HepG2 (cell line): ENCODE results near the gene IVD. TPM values are rescaled to one million over a fixed set of nuclear protein-coding genes. Genes with fewer than 3 reads are reported as not detected.

Experiments
- AKAP8 ChIP-seq: sonication (generic); formaldehyde crosslinking; IDR thresholded peaks from 2 replicates; pipeline ENCODE4 v1.5.1; 2020; ENCODE audit warnings: mild to moderate bottlenecking, missing genetic modification reagents
- ATAD3A ChIP-seq: sonication (generic); formaldehyde crosslinking; IDR thresholded peaks from 2 replicates; pipeline ENCODE4 v1.4.0; 2020; ENCODE audit warnings: missing genetic modification reagents
- ETV6 ChIP-seq: sonication (generic); formaldehyde crosslinking; conservative IDR thresholded peaks from 2 replicates; pipeline ENCODE4 v1.4.0; 2020; ENCODE audit warnings: missing genetic modification reagents
- KAT7 ChIP-seq: IDR thresholded peaks from 2 replicates; pipeline ENCODE4 v1.6.1; 2018; ENCODE audit warnings: borderline replicate concordance, missing compliant biosample characterization
- NFKBIZ ChIP-seq: IDR thresholded peaks from 2 replicates; pipeline ENCODE4 v1.6.1; 2018; ENCODE audit warnings: missing genetic modification reagents, missing compliant biosample characterization
- NR2F2 ChIP-seq: IDR thresholded peaks from 2 replicates; pipeline ENCODE4 v1.6.1; 2012; ENCODE audit warnings: low read depth, inconsistent platforms, borderline replicate concordance
- SAFB2 ChIP-seq: sonication (generic); formaldehyde crosslinking; IDR thresholded peaks from 2 replicates; pipeline ENCODE4 v1.5.1; 2020; ENCODE audit warnings: missing genetic modification reagents, low read depth, mild to moderate bottlenecking, borderline replicate concordance
- TGIF2 ChIP-seq: IDR thresholded peaks from 2 replicates; pipeline ENCODE4 v1.6.1; 2016; ENCODE audit warnings: control low read depth, missing compliant biosample characterization
- THAP11 ChIP-seq: IDR thresholded peaks from 2 replicates; pipeline ENCODE4 v1.6.1; 2016; ENCODE audit warnings: missing biosample characterization, missing genetic modification reagents
- XBP1 ChIP-seq: sonication (generic); formaldehyde crosslinking; IDR thresholded peaks from 2 replicates; pipeline ENCODE4 v1.5.0; 2020; ENCODE audit warnings: missing genetic modification reagents
- ZFY ChIP-seq: sonication (generic); formaldehyde crosslinking; IDR thresholded peaks from 2 replicates; pipeline ENCODE4 v1.4.0; 2020; ENCODE audit warnings: missing genetic modification reagents
- ZMYM4 ChIP-seq: sonication (generic); formaldehyde crosslinking; IDR thresholded peaks from 2 replicates; pipeline ENCODE4 v1.8.1; 2023; ENCODE audit warnings: mild to moderate bottlenecking, missing genetic modification reagents
- ZNF253 ChIP-seq: sonication (generic); formaldehyde crosslinking; IDR thresholded peaks from 2 replicates; pipeline ENCODE4 v1.8.0; 2022; ENCODE audit warnings: mild to moderate bottlenecking, missing genetic modification reagents, borderline replicate concordance
- ZNF282 ChIP-seq: fragments of 450-650 bp; IDR thresholded peaks from 2 replicates; pipeline ENCODE4 v1.6.1; 2018; ENCODE audit not compliant: partially characterized antibody
- ZNF329 ChIP-seq: sonication (generic); formaldehyde crosslinking; IDR thresholded peaks from 2 replicates; pipeline ENCODE4 v1.9.0; 2021; ENCODE audit warnings: low read depth, mild to moderate bottlenecking, missing genetic modification reagents
- ZNF331 ChIP-seq: sonication (generic); formaldehyde crosslinking; IDR thresholded peaks from 2 replicates; pipeline ENCODE4 v1.4.0; 2020; ENCODE audit warnings: missing genetic modification reagents
- ZNF629 ChIP-seq: sonication (generic); formaldehyde crosslinking; conservative IDR thresholded peaks from 2 replicates; pipeline ENCODE4 v1.5.0; 2020; ENCODE audit warnings: missing genetic modification reagents
- ZNF816 ChIP-seq: sonication (generic); formaldehyde crosslinking; IDR thresholded peaks from 2 replicates; pipeline ENCODE4 v1.8.0; 2022; ENCODE audit warnings: missing genetic modification reagents, mild to moderate bottlenecking, borderline replicate concordance
- polyA plus RNA-seq, 8 experiments: library from polyadenylated mRNA; depleted of rRNA in 3 of 8; stranded (reverse) in 7 of 8; unstranded in 1 of 8; fragments of >200 nt; fragmentation: Illumina TruSeq in 4 of 8; extraction: Trizol in 4 of 8; gene quantifications; 2 replicates each; pipeline versions ENCODE4 v1.2.1 to v1.2.3, GENCODE V29; 2011 to 2016; ENCODE audit warnings: low read depth in 4 of 8, missing spikeins in 1 of 8, mixed read lengths in 1 of 8; ENCODE audit not compliant: insufficient read depth in 1 of 8
- total RNA-seq, 5 experiments: library from RNA; depleted of rRNA; stranded (reverse); fragments of >200 nt; fragmentation: Illumina TruSeq; extraction: Trizol; gene quantifications; 2 replicates each; pipeline ENCODE4 v1.2.3, GENCODE V29; 2016; ENCODE audit warnings: low read depth in 1 of 5
- TF ChIP-seq, protein P1 (sequence below): IDR thresholded peaks from 2 replicates; pipeline ENCODE4 v1.4.0; 2020; ENCODE audit warnings: mild to moderate bottlenecking, missing genetic modification reagents
- TF ChIP-seq, protein P2 (sequence below): sonication (generic); formaldehyde crosslinking; IDR thresholded peaks from 2 replicates; pipeline ENCODE4 v1.4.0; 2020; ENCODE audit warnings: missing genetic modification reagents, borderline replicate concordance
- TF ChIP-seq, protein P3 (sequence below): sonication (generic); formaldehyde crosslinking; IDR thresholded peaks from 2 replicates; pipeline ENCODE4 v1.4.0; 2020; ENCODE audit warnings: missing genetic modification reagents

Gene IVD
- total and polyA plus RNA-seq, 2 of the 13 experiments (the other 11 are each of a cell fraction or from before 2014, with no cell fraction given): 48.0 to 53.9 TPM

- no peak for TF ChIP-seq XBP1 (CRISPR knock-in tag)
- peak; percentile 59; the same call in 1 of the 2 replicates for TF ChIP-seq ZNF331
- no peak for TF ChIP-seq NR2F2
- no peak for TF ChIP-seq SAFB2 (CRISPR knock-in tag)
- TF ChIP-seq ZNF282: no peak
- TF ChIP-seq ATAD3A (CRISPR knock-in tag): no peak
- TF ChIP-seq ETV6: no peak
- no peak; the same call in 1 of the 2 replicates for TF ChIP-seq ZFY (CRISPR knock-in tag)
- peak; percentile 41; the same call in 1 of the 2 replicates for TF ChIP-seq ZMYM4 (CRISPR knock-in tag)
- TF ChIP-seq TGIF2: no peak
- TF ChIP-seq, protein P1, sequence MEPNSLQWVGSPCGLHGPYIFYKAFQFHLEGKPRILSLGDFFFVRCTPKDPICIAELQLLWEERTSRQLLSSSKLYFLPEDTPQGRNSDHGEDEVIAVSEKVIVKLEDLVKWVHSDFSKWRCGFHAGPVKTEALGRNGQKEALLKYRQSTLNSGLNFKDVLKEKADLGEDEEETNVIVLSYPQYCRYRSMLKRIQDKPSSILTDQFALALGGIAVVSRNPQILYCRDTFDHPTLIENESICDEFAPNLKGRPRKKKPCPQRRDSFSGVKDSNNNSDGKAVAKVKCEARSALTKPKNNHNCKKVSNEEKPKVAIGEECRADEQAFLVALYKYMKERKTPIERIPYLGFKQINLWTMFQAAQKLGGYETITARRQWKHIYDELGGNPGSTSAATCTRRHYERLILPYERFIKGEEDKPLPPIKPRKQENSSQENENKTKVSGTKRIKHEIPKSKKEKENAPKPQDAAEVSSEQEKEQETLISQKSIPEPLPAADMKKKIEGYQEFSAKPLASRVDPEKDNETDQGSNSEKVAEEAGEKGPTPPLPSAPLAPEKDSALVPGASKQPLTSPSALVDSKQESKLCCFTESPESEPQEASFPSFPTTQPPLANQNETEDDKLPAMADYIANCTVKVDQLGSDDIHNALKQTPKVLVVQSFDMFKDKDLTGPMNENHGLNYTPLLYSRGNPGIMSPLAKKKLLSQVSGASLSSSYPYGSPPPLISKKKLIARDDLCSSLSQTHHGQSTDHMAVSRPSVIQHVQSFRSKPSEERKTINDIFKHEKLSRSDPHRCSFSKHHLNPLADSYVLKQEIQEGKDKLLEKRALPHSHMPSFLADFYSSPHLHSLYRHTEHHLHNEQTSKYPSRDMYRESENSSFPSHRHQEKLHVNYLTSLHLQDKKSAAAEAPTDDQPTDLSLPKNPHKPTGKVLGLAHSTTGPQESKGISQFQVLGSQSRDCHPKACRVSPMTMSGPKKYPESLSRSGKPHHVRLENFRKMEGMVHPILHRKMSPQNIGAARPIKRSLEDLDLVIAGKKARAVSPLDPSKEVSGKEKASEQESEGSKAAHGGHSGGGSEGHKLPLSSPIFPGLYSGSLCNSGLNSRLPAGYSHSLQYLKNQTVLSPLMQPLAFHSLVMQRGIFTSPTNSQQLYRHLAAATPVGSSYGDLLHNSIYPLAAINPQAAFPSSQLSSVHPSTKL (CRISPR knock-in tag): 0 out of 2 replicates have a peak, but pooled peaks have one; percentile 16
- no peak for TF ChIP-seq NFKBIZ (CRISPR knock-in tag)
- 0 out of 2 replicates have a peak, but pooled peaks have one; percentile 34 for TF ChIP-seq KAT7 (CRISPR knock-in tag)
- TF ChIP-seq AKAP8: peak; percentile 98
- no peak for TF ChIP-seq THAP11 (CRISPR knock-in tag)
- TF ChIP-seq, protein P2, sequence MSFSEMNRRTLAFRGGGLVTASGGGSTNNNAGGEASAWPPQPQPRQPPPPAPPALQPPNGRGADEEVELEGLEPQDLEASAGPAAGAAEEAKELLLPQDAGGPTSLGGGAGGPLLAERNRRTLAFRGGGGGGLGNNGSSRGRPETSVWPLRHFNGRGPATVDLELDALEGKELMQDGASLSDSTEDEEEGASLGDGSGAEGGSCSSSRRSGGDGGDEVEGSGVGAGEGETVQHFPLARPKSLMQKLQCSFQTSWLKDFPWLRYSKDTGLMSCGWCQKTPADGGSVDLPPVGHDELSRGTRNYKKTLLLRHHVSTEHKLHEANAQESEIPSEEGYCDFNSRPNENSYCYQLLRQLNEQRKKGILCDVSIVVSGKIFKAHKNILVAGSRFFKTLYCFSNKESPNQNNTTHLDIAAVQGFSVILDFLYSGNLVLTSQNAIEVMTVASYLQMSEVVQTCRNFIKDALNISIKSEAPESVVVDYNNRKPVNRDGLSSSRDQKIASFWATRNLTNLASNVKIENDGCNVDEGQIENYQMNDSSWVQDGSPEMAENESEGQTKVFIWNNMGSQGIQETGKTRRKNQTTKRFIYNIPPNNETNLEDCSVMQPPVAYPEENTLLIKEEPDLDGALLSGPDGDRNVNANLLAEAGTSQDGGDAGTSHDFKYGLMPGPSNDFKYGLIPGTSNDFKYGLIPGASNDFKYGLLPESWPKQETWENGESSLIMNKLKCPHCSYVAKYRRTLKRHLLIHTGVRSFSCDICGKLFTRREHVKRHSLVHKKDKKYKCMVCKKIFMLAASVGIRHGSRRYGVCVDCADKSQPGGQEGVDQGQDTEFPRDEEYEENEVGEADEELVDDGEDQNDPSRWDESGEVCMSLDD (CRISPR knock-in tag): no peak
- no peak for TF ChIP-seq ZNF253 (CRISPR knock-in tag)
- TF ChIP-seq, protein P3, sequence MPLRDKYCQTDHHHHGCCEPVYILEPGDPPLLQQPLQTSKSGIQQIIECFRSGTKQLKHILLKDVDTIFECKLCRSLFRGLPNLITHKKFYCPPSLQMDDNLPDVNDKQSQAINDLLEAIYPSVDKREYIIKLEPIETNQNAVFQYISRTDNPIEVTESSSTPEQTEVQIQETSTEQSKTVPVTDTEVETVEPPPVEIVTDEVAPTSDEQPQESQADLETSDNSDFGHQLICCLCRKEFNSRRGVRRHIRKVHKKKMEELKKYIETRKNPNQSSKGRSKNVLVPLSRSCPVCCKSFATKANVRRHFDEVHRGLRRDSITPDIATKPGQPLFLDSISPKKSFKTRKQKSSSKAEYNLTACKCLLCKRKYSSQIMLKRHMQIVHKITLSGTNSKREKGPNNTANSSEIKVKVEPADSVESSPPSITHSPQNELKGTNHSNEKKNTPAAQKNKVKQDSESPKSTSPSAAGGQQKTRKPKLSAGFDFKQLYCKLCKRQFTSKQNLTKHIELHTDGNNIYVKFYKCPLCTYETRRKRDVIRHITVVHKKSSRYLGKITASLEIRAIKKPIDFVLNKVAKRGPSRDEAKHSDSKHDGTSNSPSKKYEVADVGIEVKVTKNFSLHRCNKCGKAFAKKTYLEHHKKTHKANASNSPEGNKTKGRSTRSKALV (CRISPR knock-in tag): peak; percentile 73
- TF ChIP-seq ZNF816 (CRISPR knock-in tag): no peak
- no peak for TF ChIP-seq ZNF329 (CRISPR knock-in tag)
- 0 out of 2 replicates have a peak, but pooled peaks have one; percentile 18 for TF ChIP-seq ZNF629 (CRISPR knock-in tag)
Measured at GRCh38 chr15:40421246-40422157, 15.9 kb downstream of the IVD start (continued).
